H1 (cell line): ENCODE results near the gene BABAM2. TPM values are rescaled to one million over a fixed set of nuclear protein-coding genes. Genes with fewer than 3 reads are reported as not detected.

Experiments used
- CTCF ChIA-PET: fragments of 300-600 bp; sonication (Branson Sonifier 250); formaldehyde crosslinking; loops from one replicate; lab custom pipeline; 2021; ENCODE audit not compliant: partially characterized antibody; lab: Charles Lee
- POLR2A ChIA-PET: fragments of 300-600 bp; sonication (Branson Sonifier 250); formaldehyde crosslinking; loops from one replicate; lab custom pipeline; 2021; ENCODE audit warnings: inconsistent platforms; ENCODE audit not compliant: partially characterized antibody; lab: Charles Lee
- DNase-seq, 2 experiments: peaks; one replicate each; pipeline versions ENCODE4 v3.0.0 to v3.0.0-alpha.2; 2010 to 2022; ENCODE audit warnings: low spot score in 2 of 2, low read depth in 1 of 2, mixed read lengths in 1 of 2
- FAIRE-seq: peaks from 2 replicates; lab custom pipeline; 2011; peaks lifted over from hg19 to GRCh38; lab: Jason Lieb, UNC
- H2AFZ ChIP-seq: 2 replicates; pipeline ENCODE4 v1.8.1; 2012; ENCODE audit warnings: low read length, inconsistent platforms
- H2AK5ac ChIP-seq: 2 replicates; pipeline ENCODE4 v1.6.1; 2013; ENCODE audit warnings: low read depth, low read length
- H2BK120ac ChIP-seq: replicated peaks from 2 replicates; pipeline ENCODE3; 2013; ENCODE audit warnings: low read depth, low read length, inconsistent platforms
- H2BK12ac ChIP-seq: 2 replicates; pipeline ENCODE4 v1.6.1; 2013; ENCODE audit warnings: low read depth, low read length
- H2BK15ac ChIP-seq: 2 replicates; pipeline ENCODE4 v1.6.1; 2013; ENCODE audit warnings: low read length
- H2BK20ac ChIP-seq: 2 replicates; pipeline ENCODE4 v1.6.1; 2013; ENCODE audit warnings: low read length
- H2BK5ac ChIP-seq: 2 replicates; pipeline ENCODE4 v1.6.1; 2013; ENCODE audit warnings: low read depth, low read length
- H3K14ac ChIP-seq: 2 replicates; pipeline ENCODE4 v1.6.1; 2013; ENCODE audit warnings: inconsistent platforms; ENCODE audit not compliant: insufficient read length
- H3K18ac ChIP-seq: 2 replicates; pipeline ENCODE4 v1.6.1; 2013; ENCODE audit warnings: low read length; ENCODE audit errors: extremely low read depth
- H3K23ac ChIP-seq: 2 replicates; pipeline ENCODE4 v1.6.1; 2013; ENCODE audit warnings: inconsistent platforms; ENCODE audit not compliant: insufficient read length
- H3K23me2 ChIP-seq: 2 replicates; pipeline ENCODE4 v1.6.1; 2013; ENCODE audit warnings: low read depth, low read length
- H3K27ac ChIP-seq: 2 replicates; pipeline ENCODE4 v1.6.1; 2011; ENCODE audit warnings: low read depth, low read length, inconsistent platforms
- H3K27me3 ChIP-seq, 4 experiments: replicated peaks in 1 of 4; 1 replicate in 1 of 4; 2 replicates in 3 of 4; pipeline versions ENCODE4 v1.6.1 to v1.8.1; 2011 to 2013; ENCODE audit warnings: low read length in 3 of 4, mild to moderate bottlenecking in 3 of 4, inconsistent platforms in 2 of 4, mixed read lengths in 2 of 4, moderate library complexity in 1 of 4; ENCODE audit not compliant: control insufficient read depth in 3 of 4, insufficient read depth in 3 of 4; ENCODE audit errors: extremely low read depth in 1 of 4
- H3K36me3 ChIP-seq, 4 experiments: 2 replicates each; pipeline versions ENCODE4 v1.6.1 to v1.8.1; 2011 to 2013; ENCODE audit warnings: mild to moderate bottlenecking in 4 of 4, low read length in 3 of 4, moderate library complexity in 2 of 4, control low read depth in 1 of 4, inconsistent platforms in 1 of 4; ENCODE audit not compliant: insufficient read depth in 4 of 4, control insufficient read depth in 2 of 4
- H3K4ac ChIP-seq: replicated peaks from 2 replicates; pipeline ENCODE3; 2013; ENCODE audit warnings: low read length, low read depth, mixed read lengths, inconsistent platforms; ENCODE audit not compliant: insufficient read length
- H3K4me1 ChIP-seq, 4 experiments: replicated peaks in 1 of 4; 1 replicate in 1 of 4; 2 replicates in 3 of 4; pipeline versions ENCODE4 v1.6.1 to v1.8.1; 2011 to 2013; ENCODE audit warnings: low read length in 3 of 4, inconsistent platforms in 2 of 4, mixed read lengths in 1 of 4; ENCODE audit not compliant: insufficient read depth in 4 of 4, control insufficient read depth in 3 of 4
- H3K4me2 ChIP-seq, 2 experiments: 2 replicates each; pipeline versions ENCODE4 v1.6.1 to v1.8.1; 2011 to 2013; ENCODE audit warnings: low read depth in 2 of 2, low read length in 2 of 2, control low read depth in 1 of 2, inconsistent platforms in 1 of 2, mild to moderate bottlenecking in 1 of 2; ENCODE audit not compliant: insufficient read depth in 1 of 2
- H3K4me3 ChIP-seq, 4 experiments: fragments of 200-600, 300-600 bp in 1 of 4; sonication (generic), shearing (Covaris generic), sonication (Bioruptor Twin) in 1 of 4; 2 replicates each; pipeline versions ENCODE4 v1.5.1 to v1.8.1; 2011 to 2016; ENCODE audit warnings: low read length in 4 of 4, low read depth in 3 of 4, control low read depth in 2 of 4, inconsistent platforms in 2 of 4, mild to moderate bottlenecking in 2 of 4, mixed read lengths in 1 of 4, moderate library complexity in 1 of 4; ENCODE audit not compliant: insufficient read depth in 2 of 4; ENCODE audit errors: extremely low read depth in 1 of 4
- H3K56ac ChIP-seq: replicated peaks from 2 replicates; pipeline ENCODE3; 2013; ENCODE audit warnings: low read depth, mild to moderate bottlenecking, mixed read lengths, low read length, inconsistent platforms; ENCODE audit not compliant: insufficient read length
- H3K79me1 ChIP-seq: 2 replicates; pipeline ENCODE4 v1.6.1; 2013; ENCODE audit warnings: low read depth, low read length, control low read depth
- H3K79me2 ChIP-seq, 2 experiments: 2 replicates each; pipeline versions ENCODE4 v1.6.1 to v1.8.1; 2012 to 2013; ENCODE audit warnings: low read length in 2 of 2, mild to moderate bottlenecking in 2 of 2, inconsistent platforms in 1 of 2; ENCODE audit not compliant: insufficient read depth in 2 of 2, control insufficient read depth in 1 of 2
- H3K9ac ChIP-seq, 4 experiments: replicated peaks in 1 of 4; 1 replicate in 1 of 4; 2 replicates in 3 of 4; pipeline versions ENCODE4 v1.6.1 to v1.8.1; 2011 to 2013; ENCODE audit warnings: low read depth in 3 of 4, low read length in 3 of 4, control low read depth in 2 of 4, mild to moderate bottlenecking in 2 of 4, moderate library complexity in 2 of 4, inconsistent platforms in 1 of 4; ENCODE audit errors: extremely low read depth in 1 of 4
- H3K9me3 ChIP-seq, 2 experiments: 2 replicates each; pipeline versions ENCODE4 v1.6.1 to v1.8.1; 2012 to 2013; ENCODE audit warnings: mild to moderate bottlenecking in 2 of 2, moderate library complexity in 2 of 2, control low read depth in 1 of 2, inconsistent platforms in 1 of 2, low read depth in 1 of 2, low read length in 1 of 2, mixed read lengths in 1 of 2; ENCODE audit not compliant: insufficient read depth in 2 of 2
- H4K20me1 ChIP-seq, 2 experiments: replicated peaks in 1 of 2; 2 replicates each; pipeline versions ENCODE3 to v1.8.1; 2011 to 2013; ENCODE audit warnings: inconsistent platforms in 2 of 2, low read length in 2 of 2, mild to moderate bottlenecking in 1 of 2; ENCODE audit not compliant: insufficient read depth in 2 of 2, control insufficient read depth in 1 of 2
- H4K5ac ChIP-seq: 2 replicates; pipeline ENCODE4 v1.6.1; 2013; ENCODE audit warnings: low read length, low read depth, mixed read lengths, inconsistent platforms; ENCODE audit not compliant: insufficient read length
- H4K8ac ChIP-seq: 2 replicates; pipeline ENCODE4 v1.8.0; 2013; ENCODE audit warnings: mild to moderate bottlenecking, moderate library complexity, low read length, inconsistent platforms; ENCODE audit not compliant: insufficient read depth; ENCODE audit errors: extremely low read depth
- H4K91ac ChIP-seq: replicated peaks from 2 replicates; pipeline ENCODE3; 2013; ENCODE audit warnings: low read length, mixed read lengths, inconsistent platforms; ENCODE audit not compliant: insufficient read length
- BACH1 ChIP-seq: IDR thresholded peaks from 2 replicates; pipeline ENCODE4 v1.6.1; 2012; ENCODE audit warnings: low read length, improper control_type of control experiment
- CREB1 ChIP-seq: IDR thresholded peaks from 2 replicates; pipeline ENCODE4 v1.6.1; 2012; ENCODE audit warnings: inconsistent platforms
- EZH2 ChIP-seq: fragments of 200-600 bp; sonication (generic); IDR thresholded peaks from 2 replicates; pipeline ENCODE4 v1.7.1; 2012; ENCODE audit warnings: low read depth, mild to moderate bottlenecking, moderate library complexity, low read length, inconsistent platforms; ENCODE audit not compliant: severe bottlenecking
- FOSL1 ChIP-seq: IDR thresholded peaks from 2 replicates; pipeline ENCODE4 v1.6.1; 2011; ENCODE audit warnings: mild to moderate bottlenecking, low read depth, low read length, moderate library complexity; ENCODE audit not compliant: insufficient read depth
- HDAC2 ChIP-seq, 2 experiments: fragments of 300-600 bp in 1 of 2; sonication (generic) in 1 of 2; IDR thresholded peaks; 2 replicates each; pipeline ENCODE4 v1.6.1; 2011 to 2012; ENCODE audit warnings: low read depth in 2 of 2, low read length in 2 of 2, mild to moderate bottlenecking in 2 of 2, moderate library complexity in 2 of 2, borderline replicate concordance in 1 of 2, inconsistent platforms in 1 of 2
- RBBP5 ChIP-seq: IDR thresholded peaks from 2 replicates; pipeline ENCODE4 v1.7.1; 2012; ENCODE audit warnings: low read depth, mild to moderate bottlenecking, inconsistent platforms, low read length, moderate library complexity, borderline replicate concordance
- RFX5 ChIP-seq: IDR thresholded peaks from 2 replicates; pipeline ENCODE4 v1.6.1; 2011; ENCODE audit warnings: low read depth, low read length, improper control_type of control experiment, borderline replicate concordance
- SAP30 ChIP-seq: fragments of 300-600 bp; sonication (generic); IDR thresholded peaks from 2 replicates; pipeline ENCODE4 v1.7.1; 2012; ENCODE audit warnings: low read length, moderate library complexity, mild to moderate bottlenecking, inconsistent platforms; ENCODE audit not compliant: insufficient read depth, insufficient replicate concordance
- SIX5 ChIP-seq: IDR thresholded peaks from 2 replicates; pipeline ENCODE4 v1.6.1; 2011; ENCODE audit warnings: mild to moderate bottlenecking, low read depth, low read length
- TCF12 ChIP-seq: IDR thresholded peaks from 2 replicates; pipeline ENCODE4 v1.6.1; 2011; ENCODE audit warnings: low read depth, mild to moderate bottlenecking, low read length
- TEAD4 ChIP-seq: IDR thresholded peaks from 2 replicates; pipeline ENCODE4 v1.6.1; 2012; ENCODE audit warnings: low read depth, low read length, inconsistent platforms, mixed read lengths
- polyA plus RNA-seq, 7 experiments: library from polyadenylated mRNA; depleted of rRNA in 3 of 7; stranded (reverse) in 5 of 7; unstranded in 2 of 7; fragments of >200 nt in 5 of 7; fragments of 200-250 nt in 2 of 7; gene quantifications; 1 replicate in 5 of 7; 2 replicates in 1 of 7; 4 replicates in 1 of 7; pipeline versions ENCODE4 v1.2.1 to v1.2.3, GENCODE V29; 2011 to 2013; ENCODE audit warnings: missing spikeins in 2 of 7, mixed read lengths in 2 of 7
- total RNA-seq: library from RNA; stranded (reverse); fragmentation: NEBNext Ultra II Directional; extraction: Animal tissue kit (Norgen Biotek cat#: 25700); gene quantifications from 2 replicates; pipeline ENCODE4 v1.2.1, GENCODE V29; 2021

Gene BABAM2
- total and polyA plus RNA-seq, 2 of the 8 experiments (the other 6 are each of a cell fraction or from before 2014, with no cell fraction given): 15.8 to 20.9 TPM

- H2BK5ac ChIP-seq: no peak overlapping the region
- no peak overlapping the region for H4K5ac ChIP-seq
- H2BK15ac ChIP-seq: no peak overlapping the region
- FAIRE-seq (no peak), DNase-seq (no peak)
- no peaks in the 10 kb centered on the region for H3K79me2 ChIP-seq
- H3K79me1 ChIP-seq: no peaks in the 10 kb centered on the region
- no peak overlapping the region for H3K4me3 ChIP-seq
- no peak overlapping the region for H4K91ac ChIP-seq
- H3K14ac ChIP-seq: no peak overlapping the region
- no peak overlapping the region for H4K8ac ChIP-seq
- ChIA-PET CTCF (no interaction called here), POLR2A (no interaction called here)
- H3K56ac ChIP-seq: no peak overlapping the region
- H4K20me1 ChIP-seq: peaks cover 0 to 2% of the 10 kb centered on the region in 2 experiments
- no peak overlapping the region for H3K4me2 ChIP-seq
- H3K9me3 ChIP-seq: no peaks in the 10 kb centered on the region
- no peaks in the 10 kb centered on the region for H3K4me1 ChIP-seq
- no peak overlapping the region for H2AFZ ChIP-seq
- H2BK120ac ChIP-seq: no peak overlapping the region
- no peak overlapping the region for H2BK12ac ChIP-seq
- no peak overlapping the region for H2BK20ac ChIP-seq
- TF ChIP-seq TCF12 (no peak), TEAD4 (no peak), EZH2 (no peak), BACH1 (no peak), RFX5 (no peak), HDAC2 (IDR thresholded peaks at IDR 0.05; ENCODE audit: borderline replicate concordance in 1 of 2, low read depth in 2 of 2, low read length in 2 of 2) (no peak), RBBP5 (no peak), SAP30 (no peak), SIX5 (no peak), CREB1 (no peak), FOSL1 (no peak)
- H3K36me3 ChIP-seq: no peaks in the 10 kb centered on the region
- no peak overlapping the region for H3K23ac ChIP-seq
- H3K23me2 ChIP-seq: no peaks in the 10 kb centered on the region
- no peak overlapping the region for H2AK5ac ChIP-seq
- H3K4ac ChIP-seq: no peak overlapping the region
- H3K18ac ChIP-seq: no peak overlapping the region
- no peaks in the 10 kb centered on the region for H3K27me3 ChIP-seq
- H3K9ac ChIP-seq: no peak overlapping the region
- H3K27ac ChIP-seq: no peak overlapping the region
Measured at GRCh38 chr2:27984153-27984552, 93.6 kb downstream of the BABAM2 start.
